Liver (tissue), 9 donors: ENCODE measurements around the gene POMC. TPM values are rescaled to one million over a fixed set of nuclear protein-coding genes. Genes with fewer than 3 reads are reported as not detected.

ENCODE experiments used
- DNase-seq: peaks from one replicate; pipeline ENCODE4 v3.0.0-alpha.2; 2017; ENCODE audit warnings: low spot score
- H3K27ac ChIP-seq, 2 donors: one replicate each; pipeline ENCODE4 v1.7.0; 2013; ENCODE audit warnings: inconsistent platforms in 2 of 2, low read length in 2 of 2, control low read depth in 1 of 2, low read depth in 1 of 2, mild to moderate bottlenecking in 1 of 2
- H3K27me3 ChIP-seq, 4 donors: one replicate each; pipeline versions ENCODE4 v1.6.1 to v1.7.0; 2013; ENCODE audit warnings: low read length in 3 of 4, inconsistent platforms in 1 of 4, mild to moderate bottlenecking in 1 of 4, moderate library complexity in 1 of 4; ENCODE audit not compliant: control insufficient read depth in 4 of 4, insufficient read depth in 4 of 4
- H3K36me3 ChIP-seq, 4 donors: one replicate each; pipeline versions ENCODE4 v1.6.1 to v1.7.0; 2013; ENCODE audit warnings: low read length in 3 of 4, mild to moderate bottlenecking in 3 of 4, low read depth in 1 of 4, moderate library complexity in 1 of 4; ENCODE audit not compliant: control insufficient read depth in 4 of 4, insufficient read depth in 3 of 4
- H3K4me1 ChIP-seq, 4 donors: one replicate each; pipeline versions ENCODE4 v1.6.1 to v1.7.0; 2013; ENCODE audit warnings: low read length in 3 of 4, mild to moderate bottlenecking in 3 of 4, moderate library complexity in 1 of 4; ENCODE audit not compliant: control insufficient read depth in 4 of 4, insufficient read depth in 4 of 4
- H3K4me3 ChIP-seq, 3 donors: one replicate each; pipeline versions ENCODE4 v1.6.1 to v1.7.0; 2013; ENCODE audit warnings: low read length in 3 of 3, control low read depth in 1 of 3, low read depth in 1 of 3, mild to moderate bottlenecking in 1 of 3
- H3K9ac ChIP-seq, 2 donors: one replicate each; pipeline ENCODE4 v1.7.0; 2013; ENCODE audit warnings: low read length in 2 of 2, mild to moderate bottlenecking in 2 of 2, moderate library complexity in 2 of 2, control low read depth in 1 of 2, low read depth in 1 of 2
- H3K9me3 ChIP-seq, 4 donors: one replicate each; pipeline versions ENCODE4 v1.6.1 to v1.7.0; 2013; ENCODE audit warnings: low read length in 3 of 4; ENCODE audit not compliant: control insufficient read depth in 4 of 4
- EGR1 ChIP-seq, 2 donors: IDR thresholded peaks; 2 replicates each; pipeline ENCODE4 v1.6.1; 2016 to 2018; ENCODE audit warnings: antibody characterized with exemption in 2 of 2, low read depth in 2 of 2
- FOXA1 ChIP-seq: IDR thresholded peaks from 2 replicates; pipeline ENCODE4 v1.6.1; 2016; ENCODE audit warnings: antibody characterized with exemption
- FOXA2 ChIP-seq: IDR thresholded peaks from 2 replicates; pipeline ENCODE4 v1.6.1; 2016; ENCODE audit warnings: antibody characterized with exemption
- GABPA ChIP-seq, 2 donors: IDR thresholded peaks in 1 of 2; conservative IDR thresholded peaks in 1 of 2; 2 replicates each; pipeline ENCODE4 v1.6.1; 2016; ENCODE audit warnings: antibody characterized with exemption in 2 of 2, mild to moderate bottlenecking in 1 of 2, moderate library complexity in 1 of 2
- HNF4A ChIP-seq, 2 donors: conservative IDR thresholded peaks; 2 replicates each; pipeline ENCODE4 v1.6.1; 2016; ENCODE audit warnings: antibody characterized with exemption in 2 of 2, mild to moderate bottlenecking in 2 of 2
- HNF4G ChIP-seq: IDR thresholded peaks from 2 replicates; pipeline ENCODE4 v1.6.1; 2016; ENCODE audit warnings: antibody characterized with exemption
- JUND ChIP-seq, 2 donors: IDR thresholded peaks; 2 replicates each; pipeline ENCODE4 v1.6.1; 2016; ENCODE audit warnings: antibody characterized with exemption in 2 of 2
- NR2F2 ChIP-seq: IDR thresholded peaks from 2 replicates; pipeline ENCODE4 v1.6.1; 2016; ENCODE audit warnings: antibody characterized with exemption
- RAD21 ChIP-seq, 2 donors: IDR thresholded peaks; 2 replicates each; pipeline ENCODE4 v1.6.1; 2016; ENCODE audit warnings: antibody characterized with exemption in 2 of 2, mild to moderate bottlenecking in 2 of 2
- RXRA ChIP-seq, 2 donors: IDR thresholded peaks; 2 replicates each; pipeline ENCODE4 v1.6.1; 2017 to 2018; ENCODE audit warnings: antibody characterized with exemption in 2 of 2, mild to moderate bottlenecking in 1 of 2
- SP1 ChIP-seq: IDR thresholded peaks from 2 replicates; pipeline ENCODE4 v1.6.1; 2018; ENCODE audit warnings: antibody characterized with exemption, mild to moderate bottlenecking
- TAF1 ChIP-seq: conservative IDR thresholded peaks from 2 replicates; pipeline ENCODE4 v1.6.1; 2016; ENCODE audit warnings: antibody characterized with exemption, mild to moderate bottlenecking
- YY1 ChIP-seq: IDR thresholded peaks from 2 replicates; pipeline ENCODE4 v1.6.1; 2016; ENCODE audit warnings: antibody characterized with exemption, mild to moderate bottlenecking
- WGBS: extraction: QIAGEN DNeasy Blood & Tissue Kit; methylation state at CpG from one replicate; pipeline ENCODE4 v1.1.7; 2013; 5-methylcytosine and 5-hydroxymethylcytosine counted together
- polyA plus RNA-seq, 2 donors: library from polyadenylated mRNA; stranded (reverse) in 1 of 2; unstranded in 1 of 2; fragments of 200-250 nt in 1 of 2; fragments of >200 nt in 1 of 2; fragmentation: Nextera tagmentation in 1 of 2; extraction: Ambion mirVana in 1 of 2; gene quantifications; one replicate each; pipeline versions ENCODE4 v1.2.1 to v1.2.3, GENCODE V29; 2013 to 2015
- total RNA-seq, 2 donors: library from RNA; depleted of rRNA; stranded (reverse); fragments of >200 nt; gene quantifications; one replicate each; pipeline ENCODE4 v1.2.3, GENCODE V29; 2014
- TF ChIP-seq, protein P1 (sequence below): fragments of 150-350 bp; IDR thresholded peaks from 2 replicates; pipeline ENCODE4 v1.5.1; 2017; ENCODE audit warnings: improper control_type of control experiment, low read depth, low read length; ENCODE audit not compliant: missing input control
- TF ChIP-seq, protein P2 (sequence below): IDR thresholded peaks from 2 replicates; pipeline ENCODE4 v1.6.1; 2016; ENCODE audit warnings: antibody characterized with exemption
- TF ChIP-seq, protein P3 (sequence below): IDR thresholded peaks from 2 replicates; pipeline ENCODE4 v1.6.1; 2016; ENCODE audit warnings: antibody characterized with exemption
- TF ChIP-seq, protein P4 (sequence below): IDR thresholded peaks from 2 replicates; pipeline ENCODE4 v1.6.1; 2016; ENCODE audit warnings: antibody characterized with exemption
- donor health status: healthy.
- donor health status: healthy.
- donor health status: healthy.
- donor health status: healthy.
- donor health status: healthy.

POMC gene
- total and polyA plus RNA-seq, 4 donors = 0.67 to 7.8 (median 0.93) TPM

DNA sequence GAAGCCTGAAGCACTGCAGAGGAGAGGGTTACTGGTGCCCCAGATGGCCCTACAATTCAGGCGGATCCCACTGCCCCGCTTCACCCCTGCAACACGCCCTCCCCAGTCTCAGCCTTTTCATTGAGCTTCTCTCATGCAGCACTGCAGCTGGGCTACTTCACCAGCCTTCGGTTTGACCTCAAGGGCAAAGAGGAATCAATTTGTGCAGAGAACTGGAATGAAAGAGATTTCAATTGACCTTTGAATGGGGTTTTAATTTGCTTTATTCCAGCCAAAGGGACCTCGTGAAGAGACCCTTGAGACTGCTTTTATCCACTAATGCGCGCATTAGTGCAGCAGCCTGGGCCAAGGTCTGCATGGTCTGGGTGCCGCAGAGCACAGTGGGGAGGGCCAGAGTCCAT, 8.8 kb upstream of the POMC start:
- H3K4me3 ChIP-seq = no peak overlapping the region
- WGBS = 79% methylated on average over 8 of the region's 8 CpGs
- no peak for DNase-seq
- H3K27ac ChIP-seq = no peak overlapping the region
- peaks cover 0 to 7% (median 3%) of the 10 kb centered on the region in 4 donors for H3K9me3 ChIP-seq
- H3K9ac ChIP-seq = no peak overlapping the region
- peaks cover 0 to 9% (median 3%) of the 10 kb centered on the region in 4 donors for H3K27me3 ChIP-seq
- H3K36me3 ChIP-seq = no peaks in the 10 kb centered on the region
- TF ChIP-seq, protein P1, sequence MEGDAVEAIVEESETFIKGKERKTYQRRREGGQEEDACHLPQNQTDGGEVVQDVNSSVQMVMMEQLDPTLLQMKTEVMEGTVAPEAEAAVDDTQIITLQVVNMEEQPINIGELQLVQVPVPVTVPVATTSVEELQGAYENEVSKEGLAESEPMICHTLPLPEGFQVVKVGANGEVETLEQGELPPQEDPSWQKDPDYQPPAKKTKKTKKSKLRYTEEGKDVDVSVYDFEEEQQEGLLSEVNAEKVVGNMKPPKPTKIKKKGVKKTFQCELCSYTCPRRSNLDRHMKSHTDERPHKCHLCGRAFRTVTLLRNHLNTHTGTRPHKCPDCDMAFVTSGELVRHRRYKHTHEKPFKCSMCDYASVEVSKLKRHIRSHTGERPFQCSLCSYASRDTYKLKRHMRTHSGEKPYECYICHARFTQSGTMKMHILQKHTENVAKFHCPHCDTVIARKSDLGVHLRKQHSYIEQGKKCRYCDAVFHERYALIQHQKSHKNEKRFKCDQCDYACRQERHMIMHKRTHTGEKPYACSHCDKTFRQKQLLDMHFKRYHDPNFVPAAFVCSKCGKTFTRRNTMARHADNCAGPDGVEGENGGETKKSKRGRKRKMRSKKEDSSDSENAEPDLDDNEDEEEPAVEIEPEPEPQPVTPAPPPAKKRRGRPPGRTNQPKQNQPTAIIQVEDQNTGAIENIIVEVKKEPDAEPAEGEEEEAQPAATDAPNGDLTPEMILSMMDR = no peak
- no peak for TF ChIP-seq FOXA2
- no peak for TF ChIP-seq JUND (IDR thresholded peaks at IDR 0.05)
- TF ChIP-seq TAF1 = no peak
- TF ChIP-seq EGR1 (IDR thresholded peaks at IDR 0.05; ENCODE audit: low read depth in 2 of 2) = no peak
- no peak for TF ChIP-seq FOXA1
- TF ChIP-seq, protein P2, sequence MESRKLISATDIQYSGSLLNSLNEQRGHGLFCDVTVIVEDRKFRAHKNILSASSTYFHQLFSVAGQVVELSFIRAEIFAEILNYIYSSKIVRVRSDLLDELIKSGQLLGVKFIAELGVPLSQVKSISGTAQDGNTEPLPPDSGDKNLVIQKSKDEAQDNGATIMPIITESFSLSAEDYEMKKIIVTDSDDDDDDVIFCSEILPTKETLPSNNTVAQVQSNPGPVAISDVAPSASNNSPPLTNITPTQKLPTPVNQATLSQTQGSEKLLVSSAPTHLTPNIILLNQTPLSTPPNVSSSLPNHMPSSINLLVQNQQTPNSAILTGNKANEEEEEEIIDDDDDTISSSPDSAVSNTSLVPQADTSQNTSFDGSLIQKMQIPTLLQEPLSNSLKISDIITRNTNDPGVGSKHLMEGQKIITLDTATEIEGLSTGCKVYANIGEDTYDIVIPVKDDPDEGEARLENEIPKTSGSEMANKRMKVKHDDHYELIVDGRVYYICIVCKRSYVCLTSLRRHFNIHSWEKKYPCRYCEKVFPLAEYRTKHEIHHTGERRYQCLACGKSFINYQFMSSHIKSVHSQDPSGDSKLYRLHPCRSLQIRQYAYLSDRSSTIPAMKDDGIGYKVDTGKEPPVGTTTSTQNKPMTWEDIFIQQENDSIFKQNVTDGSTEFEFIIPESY = no peak
- TF ChIP-seq, protein P3, sequence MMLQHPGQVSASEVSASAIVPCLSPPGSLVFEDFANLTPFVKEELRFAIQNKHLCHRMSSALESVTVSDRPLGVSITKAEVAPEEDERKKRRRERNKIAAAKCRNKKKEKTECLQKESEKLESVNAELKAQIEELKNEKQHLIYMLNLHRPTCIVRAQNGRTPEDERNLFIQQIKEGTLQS = no peak
- TF ChIP-seq HNF4A (conservative IDR thresholded peaks at IDR 0.05) = no peak
- TF ChIP-seq SP1 = no peak
- TF ChIP-seq, protein P4, sequence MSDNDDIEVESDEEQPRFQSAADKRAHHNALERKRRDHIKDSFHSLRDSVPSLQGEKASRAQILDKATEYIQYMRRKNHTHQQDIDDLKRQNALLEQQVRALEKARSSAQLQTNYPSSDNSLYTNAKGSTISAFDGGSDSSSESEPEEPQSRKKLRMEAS = no peak
- no peak for TF ChIP-seq GABPA (IDR thresholded peaks at IDR 0.05 in 1 of 2, conservative IDR thresholded peaks at IDR 0.05 in 1 of 2)
- no peak for TF ChIP-seq RAD21 (IDR thresholded peaks at IDR 0.05)
- no peak for TF ChIP-seq RXRA (IDR thresholded peaks at IDR 0.05)
- no peak for TF ChIP-seq NR2F2
- no peaks in the 10 kb centered on the region for H3K4me1 ChIP-seq

DNA sequence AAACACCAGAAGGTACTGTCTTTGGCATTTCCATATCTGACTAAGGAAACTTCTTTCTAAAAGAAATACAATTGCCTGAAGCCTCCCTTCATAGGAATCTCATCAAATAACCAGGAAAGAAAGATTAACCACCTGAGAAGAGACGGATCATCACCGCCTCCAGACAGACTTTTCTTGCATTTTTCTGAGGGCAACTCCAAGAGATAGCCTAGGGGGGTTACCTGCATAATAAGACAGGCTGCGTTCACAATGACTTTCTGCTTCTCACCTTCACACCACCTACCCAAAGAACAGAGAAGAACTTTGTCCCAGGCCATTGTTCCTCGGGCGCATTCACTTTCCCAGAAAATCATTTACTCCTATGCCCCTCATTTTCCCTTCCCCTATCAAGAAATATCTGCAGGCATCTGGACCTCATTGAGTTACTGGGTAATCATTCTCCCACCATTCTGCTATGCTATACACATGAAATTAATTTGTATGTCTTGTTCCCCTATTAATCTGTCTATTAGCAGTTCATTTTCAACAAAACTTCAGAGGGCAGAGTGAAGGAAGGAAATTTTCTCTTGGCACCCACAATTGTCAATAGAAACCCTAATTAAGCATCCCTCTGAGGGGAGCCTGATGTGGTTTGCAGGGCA, 8.3 kb upstream of the POMC start:
- Histone ChIP-seq H3K27me3 (peaks cover 0 to 9% (median 3%) of the 10 kb centered on the region in 4 donors), H3K9ac (no peak overlapping the region), H3K4me3 (no peak overlapping the region), H3K4me1 (no peaks in the 10 kb centered on the region), H3K9me3 (peaks cover 0 to 2% (median 0%) of the 10 kb centered on the region in 4 donors), H3K36me3 (no peaks in the 10 kb centered on the region), H3K27ac (no peak overlapping the region)
- 88% methylated on average over 5 of the region's 5 CpGs for WGBS
- TF ChIP-seq YY1 (no peak), RAD21 (IDR thresholded peaks at IDR 0.05) (no peak), NR2F2 (no peak), JUND (IDR thresholded peaks at IDR 0.05) (no peak), HNF4G (no peak), RXRA (IDR thresholded peaks at IDR 0.05) (no peak)
- TF ChIP-seq, protein P3 = no peak
- TF ChIP-seq, protein P4 = no peak
- TF ChIP-seq, protein P2 = no peak
- DNase-seq = no peak
